Liver (tissue), 9 donors: ENCODE results near the gene TRAK2. TPM values are rescaled to one million over a fixed set of nuclear protein-coding genes. Genes with fewer than 3 reads are reported as not detected.

ENCODE experiments used
- DNase-seq: peaks from one replicate; pipeline ENCODE4 v3.0.0-alpha.2; 2017; ENCODE audit warnings: low spot score
- H3K27ac ChIP-seq, 2 donors: one replicate each; pipeline ENCODE4 v1.7.0; 2013; ENCODE audit warnings: inconsistent platforms in 2 of 2, low read length in 2 of 2, control low read depth in 1 of 2, low read depth in 1 of 2, mild to moderate bottlenecking in 1 of 2
- H3K27me3 ChIP-seq, 4 donors: one replicate each; pipeline versions ENCODE4 v1.6.1 to v1.7.0; 2013; ENCODE audit warnings: low read length in 3 of 4, inconsistent platforms in 1 of 4, mild to moderate bottlenecking in 1 of 4, moderate library complexity in 1 of 4; ENCODE audit not compliant: control insufficient read depth in 4 of 4, insufficient read depth in 4 of 4
- H3K36me3 ChIP-seq, 4 donors: one replicate each; pipeline versions ENCODE4 v1.6.1 to v1.7.0; 2013; ENCODE audit warnings: low read length in 3 of 4, mild to moderate bottlenecking in 3 of 4, low read depth in 1 of 4, moderate library complexity in 1 of 4; ENCODE audit not compliant: control insufficient read depth in 4 of 4, insufficient read depth in 3 of 4
- H3K4me1 ChIP-seq, 4 donors: one replicate each; pipeline versions ENCODE4 v1.6.1 to v1.7.0; 2013; ENCODE audit warnings: low read length in 3 of 4, mild to moderate bottlenecking in 3 of 4, moderate library complexity in 1 of 4; ENCODE audit not compliant: control insufficient read depth in 4 of 4, insufficient read depth in 4 of 4
- H3K4me3 ChIP-seq, 3 donors: one replicate each; pipeline versions ENCODE4 v1.6.1 to v1.7.0; 2013; ENCODE audit warnings: low read length in 3 of 3, control low read depth in 1 of 3, low read depth in 1 of 3, mild to moderate bottlenecking in 1 of 3
- H3K9ac ChIP-seq, 2 donors: one replicate each; pipeline ENCODE4 v1.7.0; 2013; ENCODE audit warnings: low read length in 2 of 2, mild to moderate bottlenecking in 2 of 2, moderate library complexity in 2 of 2, control low read depth in 1 of 2, low read depth in 1 of 2
- H3K9me3 ChIP-seq, 4 donors: one replicate each; pipeline versions ENCODE4 v1.6.1 to v1.7.0; 2013; ENCODE audit warnings: low read length in 3 of 4; ENCODE audit not compliant: control insufficient read depth in 4 of 4
- EGR1 ChIP-seq, 2 donors: IDR thresholded peaks; 2 replicates each; pipeline ENCODE4 v1.6.1; 2016 to 2018; ENCODE audit warnings: antibody characterized with exemption in 2 of 2, low read depth in 2 of 2
- FOXA1 ChIP-seq: IDR thresholded peaks from 2 replicates; pipeline ENCODE4 v1.6.1; 2016; ENCODE audit warnings: antibody characterized with exemption
- FOXA2 ChIP-seq: IDR thresholded peaks from 2 replicates; pipeline ENCODE4 v1.6.1; 2016; ENCODE audit warnings: antibody characterized with exemption
- HNF4G ChIP-seq: IDR thresholded peaks from 2 replicates; pipeline ENCODE4 v1.6.1; 2016; ENCODE audit warnings: antibody characterized with exemption
- JUND ChIP-seq, 2 donors: IDR thresholded peaks; 2 replicates each; pipeline ENCODE4 v1.6.1; 2016; ENCODE audit warnings: antibody characterized with exemption in 2 of 2
- NR2F2 ChIP-seq: IDR thresholded peaks from 2 replicates; pipeline ENCODE4 v1.6.1; 2016; ENCODE audit warnings: antibody characterized with exemption
- RAD21 ChIP-seq, 2 donors: IDR thresholded peaks; 2 replicates each; pipeline ENCODE4 v1.6.1; 2016; ENCODE audit warnings: antibody characterized with exemption in 2 of 2, mild to moderate bottlenecking in 2 of 2
- RXRA ChIP-seq, 2 donors: IDR thresholded peaks; 2 replicates each; pipeline ENCODE4 v1.6.1; 2017 to 2018; ENCODE audit warnings: antibody characterized with exemption in 2 of 2, mild to moderate bottlenecking in 1 of 2
- SP1 ChIP-seq: IDR thresholded peaks from 2 replicates; pipeline ENCODE4 v1.6.1; 2018; ENCODE audit warnings: antibody characterized with exemption, mild to moderate bottlenecking
- YY1 ChIP-seq: IDR thresholded peaks from 2 replicates; pipeline ENCODE4 v1.6.1; 2016; ENCODE audit warnings: antibody characterized with exemption, mild to moderate bottlenecking
- WGBS: extraction: QIAGEN DNeasy Blood & Tissue Kit; methylation state at CpG from one replicate; pipeline ENCODE4 v1.1.7; 2013; 5-methylcytosine and 5-hydroxymethylcytosine counted together
- polyA plus RNA-seq, 2 donors: library from polyadenylated mRNA; stranded (reverse) in 1 of 2; unstranded in 1 of 2; fragments of 200-250 nt in 1 of 2; fragments of >200 nt in 1 of 2; fragmentation: Nextera tagmentation in 1 of 2; extraction: Ambion mirVana in 1 of 2; gene quantifications; one replicate each; pipeline versions ENCODE4 v1.2.1 to v1.2.3, GENCODE V29; 2013 to 2015
- total RNA-seq, 2 donors: library from RNA; depleted of rRNA; stranded (reverse); fragments of >200 nt; gene quantifications; one replicate each; pipeline ENCODE4 v1.2.3, GENCODE V29; 2014
- TF ChIP-seq, protein P1 (sequence below): IDR thresholded peaks from 2 replicates; pipeline ENCODE4 v1.6.1; 2016; ENCODE audit warnings: antibody characterized with exemption
- TF ChIP-seq, protein P2 (sequence below): IDR thresholded peaks from 2 replicates; pipeline ENCODE4 v1.6.1; 2016; ENCODE audit warnings: antibody characterized with exemption
- TF ChIP-seq, protein P3 (sequence below): IDR thresholded peaks from 2 replicates; pipeline ENCODE4 v1.6.1; 2016; ENCODE audit warnings: antibody characterized with exemption, mild to moderate bottlenecking
- TF ChIP-seq, protein P4 (sequence below): fragments of 150-350 bp; IDR thresholded peaks from 2 replicates; pipeline ENCODE4 v1.5.1; 2017; ENCODE audit warnings: improper control_type of control experiment, low read depth, low read length; ENCODE audit not compliant: missing input control
- donor health status: healthy.
- donor health status: healthy.
- donor health status: healthy.
- donor health status: healthy.
- donor health status: healthy.

TRAK2 gene
- total and polyA plus RNA-seq, 4 donors, result 6.1 to 207 (median 12.4) TPM

DNA sequence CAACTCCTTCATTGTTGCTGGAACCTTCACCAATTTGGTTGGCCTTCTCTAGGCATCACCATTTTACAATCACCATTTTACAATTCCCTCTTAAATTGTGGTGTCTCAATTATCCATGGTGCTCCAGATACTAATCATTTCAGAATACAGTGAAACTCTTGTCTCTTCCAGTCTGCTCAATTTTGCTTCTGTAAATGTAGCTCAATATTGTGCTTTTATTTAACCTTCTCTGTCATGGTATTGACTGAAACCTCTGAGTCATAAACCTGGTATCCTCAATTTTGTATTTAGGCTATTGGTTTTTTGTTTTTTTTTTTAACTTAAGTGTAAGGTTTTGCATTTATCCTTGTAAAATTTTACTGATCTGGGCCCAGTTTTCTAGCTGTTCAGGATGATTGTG lies 16.4 kb upstream of the TRAK2 start:
- TF ChIP-seq, protein P1, sequence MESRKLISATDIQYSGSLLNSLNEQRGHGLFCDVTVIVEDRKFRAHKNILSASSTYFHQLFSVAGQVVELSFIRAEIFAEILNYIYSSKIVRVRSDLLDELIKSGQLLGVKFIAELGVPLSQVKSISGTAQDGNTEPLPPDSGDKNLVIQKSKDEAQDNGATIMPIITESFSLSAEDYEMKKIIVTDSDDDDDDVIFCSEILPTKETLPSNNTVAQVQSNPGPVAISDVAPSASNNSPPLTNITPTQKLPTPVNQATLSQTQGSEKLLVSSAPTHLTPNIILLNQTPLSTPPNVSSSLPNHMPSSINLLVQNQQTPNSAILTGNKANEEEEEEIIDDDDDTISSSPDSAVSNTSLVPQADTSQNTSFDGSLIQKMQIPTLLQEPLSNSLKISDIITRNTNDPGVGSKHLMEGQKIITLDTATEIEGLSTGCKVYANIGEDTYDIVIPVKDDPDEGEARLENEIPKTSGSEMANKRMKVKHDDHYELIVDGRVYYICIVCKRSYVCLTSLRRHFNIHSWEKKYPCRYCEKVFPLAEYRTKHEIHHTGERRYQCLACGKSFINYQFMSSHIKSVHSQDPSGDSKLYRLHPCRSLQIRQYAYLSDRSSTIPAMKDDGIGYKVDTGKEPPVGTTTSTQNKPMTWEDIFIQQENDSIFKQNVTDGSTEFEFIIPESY, result no peak
- no peak for TF ChIP-seq JUND (IDR thresholded peaks at IDR 0.05)
- no peak for TF ChIP-seq HNF4G
- TF ChIP-seq YY1, result no peak
- TF ChIP-seq EGR1 (IDR thresholded peaks at IDR 0.05; ENCODE audit: low read depth in 2 of 2), result no peak
- TF ChIP-seq RXRA (IDR thresholded peaks at IDR 0.05), result no peak
- no peak for TF ChIP-seq NR2F2
- TF ChIP-seq, protein P2, sequence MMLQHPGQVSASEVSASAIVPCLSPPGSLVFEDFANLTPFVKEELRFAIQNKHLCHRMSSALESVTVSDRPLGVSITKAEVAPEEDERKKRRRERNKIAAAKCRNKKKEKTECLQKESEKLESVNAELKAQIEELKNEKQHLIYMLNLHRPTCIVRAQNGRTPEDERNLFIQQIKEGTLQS, result no peak
- TF ChIP-seq, protein P3, sequence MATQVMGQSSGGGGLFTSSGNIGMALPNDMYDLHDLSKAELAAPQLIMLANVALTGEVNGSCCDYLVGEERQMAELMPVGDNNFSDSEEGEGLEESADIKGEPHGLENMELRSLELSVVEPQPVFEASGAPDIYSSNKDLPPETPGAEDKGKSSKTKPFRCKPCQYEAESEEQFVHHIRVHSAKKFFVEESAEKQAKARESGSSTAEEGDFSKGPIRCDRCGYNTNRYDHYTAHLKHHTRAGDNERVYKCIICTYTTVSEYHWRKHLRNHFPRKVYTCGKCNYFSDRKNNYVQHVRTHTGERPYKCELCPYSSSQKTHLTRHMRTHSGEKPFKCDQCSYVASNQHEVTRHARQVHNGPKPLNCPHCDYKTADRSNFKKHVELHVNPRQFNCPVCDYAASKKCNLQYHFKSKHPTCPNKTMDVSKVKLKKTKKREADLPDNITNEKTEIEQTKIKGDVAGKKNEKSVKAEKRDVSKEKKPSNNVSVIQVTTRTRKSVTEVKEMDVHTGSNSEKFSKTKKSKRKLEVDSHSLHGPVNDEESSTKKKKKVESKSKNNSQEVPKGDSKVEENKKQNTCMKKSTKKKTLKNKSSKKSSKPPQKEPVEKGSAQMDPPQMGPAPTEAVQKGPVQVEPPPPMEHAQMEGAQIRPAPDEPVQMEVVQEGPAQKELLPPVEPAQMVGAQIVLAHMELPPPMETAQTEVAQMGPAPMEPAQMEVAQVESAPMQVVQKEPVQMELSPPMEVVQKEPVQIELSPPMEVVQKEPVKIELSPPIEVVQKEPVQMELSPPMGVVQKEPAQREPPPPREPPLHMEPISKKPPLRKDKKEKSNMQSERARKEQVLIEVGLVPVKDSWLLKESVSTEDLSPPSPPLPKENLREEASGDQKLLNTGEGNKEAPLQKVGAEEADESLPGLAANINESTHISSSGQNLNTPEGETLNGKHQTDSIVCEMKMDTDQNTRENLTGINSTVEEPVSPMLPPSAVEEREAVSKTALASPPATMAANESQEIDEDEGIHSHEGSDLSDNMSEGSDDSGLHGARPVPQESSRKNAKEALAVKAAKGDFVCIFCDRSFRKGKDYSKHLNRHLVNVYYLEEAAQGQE, result no peak
- no peak for TF ChIP-seq RAD21 (IDR thresholded peaks at IDR 0.05)
- TF ChIP-seq FOXA1, result no peak
- TF ChIP-seq FOXA2, result no peak
- Histone ChIP-seq H3K36me3 (peaks cover 0 to 73% (median 52%) of the 10 kb centered on the region in 4 donors), H3K27ac (no peak overlapping the region)

DNA sequence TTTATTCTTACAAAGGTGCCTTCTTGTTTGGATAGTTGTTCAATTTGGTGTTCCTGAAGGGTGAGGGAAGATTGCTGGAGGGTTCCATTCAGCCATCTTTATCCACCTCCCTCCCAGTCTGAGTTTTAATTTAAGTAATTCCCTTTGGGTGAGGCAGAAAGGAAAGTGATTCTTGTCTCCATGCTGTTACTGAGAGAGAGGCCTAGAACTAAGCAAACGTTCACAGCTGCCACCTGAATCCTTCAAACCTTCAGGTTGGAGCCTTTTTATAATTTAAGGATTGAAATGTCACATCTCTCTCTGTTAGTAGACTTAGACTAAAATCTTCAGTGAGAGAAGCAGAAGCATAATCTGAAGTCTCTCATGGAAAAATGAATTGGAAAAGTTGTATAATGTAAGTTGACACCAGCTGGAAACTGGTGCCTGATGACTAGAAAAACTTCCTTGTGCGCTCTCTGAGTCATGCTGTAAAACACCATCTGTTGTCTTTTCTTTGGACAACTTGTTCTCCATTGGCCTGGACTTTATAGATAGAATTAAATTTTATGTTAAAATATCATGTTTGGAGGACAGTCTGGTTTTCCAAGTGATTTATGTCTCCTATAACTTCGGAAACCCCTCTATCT lies 14.9 kb upstream of the TRAK2 start:
- Histone ChIP-seq H3K36me3 (peaks cover 0 to 65% (median 44%) of the 10 kb centered on the region in 4 donors), H3K4me3 (no peak overlapping the region), H3K9ac (no peak overlapping the region), H3K9me3 (no peaks in the 10 kb centered on the region), H3K27me3 (no peaks in the 10 kb centered on the region), H3K27ac (no peak overlapping the region), H3K4me1 (no peaks in the 10 kb centered on the region)
- TF ChIP-seq SP1 (no peak), JUND (IDR thresholded peaks at IDR 0.05) (no peak)
- no peak for DNase-seq
- 86% methylated on average over 3 of the region's 3 CpGs for WGBS

More for the DNA sequence above, 16.4 kb upstream of the TRAK2 start:
- H3K9ac ChIP-seq, result no peak overlapping the region
- no peak for DNase-seq
- H3K4me1 ChIP-seq, result no peaks in the 10 kb centered on the region
- H3K9me3 ChIP-seq, result no peaks in the 10 kb centered on the region
- no peaks in the 10 kb centered on the region for H3K27me3 ChIP-seq
- H3K4me3 ChIP-seq, result no peak overlapping the region

DNA sequence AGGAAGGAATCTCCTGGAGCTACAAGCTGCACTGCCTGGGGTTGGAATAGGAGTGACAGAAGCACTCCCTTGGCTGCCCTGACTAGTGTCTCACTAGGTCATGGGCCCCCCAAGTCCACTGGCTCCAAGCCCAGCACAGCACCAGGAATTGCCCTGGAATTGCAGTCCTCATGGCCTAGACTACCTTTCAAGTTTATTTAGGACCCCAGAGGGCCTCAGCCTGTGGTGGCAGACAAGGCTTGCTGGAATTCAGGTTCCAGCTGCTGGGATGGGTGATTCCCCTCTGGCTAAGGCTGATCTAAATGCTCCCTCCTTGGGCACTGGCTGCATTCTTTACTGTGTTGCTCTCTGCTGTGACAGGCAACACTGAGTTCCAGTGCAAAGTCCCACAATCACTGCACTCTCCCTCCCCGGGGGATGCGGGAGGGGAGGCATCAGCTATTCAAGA lies 14.3 kb upstream of the TRAK2 start:
- no peak for DNase-seq
- TF ChIP-seq RXRA (IDR thresholded peaks at IDR 0.05) (no peak), NR2F2 (no peak)
- TF ChIP-seq, protein P1, result no peak
- TF ChIP-seq, protein P4, sequence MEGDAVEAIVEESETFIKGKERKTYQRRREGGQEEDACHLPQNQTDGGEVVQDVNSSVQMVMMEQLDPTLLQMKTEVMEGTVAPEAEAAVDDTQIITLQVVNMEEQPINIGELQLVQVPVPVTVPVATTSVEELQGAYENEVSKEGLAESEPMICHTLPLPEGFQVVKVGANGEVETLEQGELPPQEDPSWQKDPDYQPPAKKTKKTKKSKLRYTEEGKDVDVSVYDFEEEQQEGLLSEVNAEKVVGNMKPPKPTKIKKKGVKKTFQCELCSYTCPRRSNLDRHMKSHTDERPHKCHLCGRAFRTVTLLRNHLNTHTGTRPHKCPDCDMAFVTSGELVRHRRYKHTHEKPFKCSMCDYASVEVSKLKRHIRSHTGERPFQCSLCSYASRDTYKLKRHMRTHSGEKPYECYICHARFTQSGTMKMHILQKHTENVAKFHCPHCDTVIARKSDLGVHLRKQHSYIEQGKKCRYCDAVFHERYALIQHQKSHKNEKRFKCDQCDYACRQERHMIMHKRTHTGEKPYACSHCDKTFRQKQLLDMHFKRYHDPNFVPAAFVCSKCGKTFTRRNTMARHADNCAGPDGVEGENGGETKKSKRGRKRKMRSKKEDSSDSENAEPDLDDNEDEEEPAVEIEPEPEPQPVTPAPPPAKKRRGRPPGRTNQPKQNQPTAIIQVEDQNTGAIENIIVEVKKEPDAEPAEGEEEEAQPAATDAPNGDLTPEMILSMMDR, result no peak
- H3K9ac ChIP-seq, result no peak overlapping the region
- 93% methylated on average over 2 of the region's 2 CpGs for WGBS
- H3K36me3 ChIP-seq, result peaks cover 0 to 60% (median 43%) of the 10 kb centered on the region in 4 donors
- H3K9me3 ChIP-seq, result no peaks in the 10 kb centered on the region
- H3K27me3 ChIP-seq, result no peaks in the 10 kb centered on the region
- H3K27ac ChIP-seq, result no peak overlapping the region
- H3K4me1 ChIP-seq, result no peaks in the 10 kb centered on the region
- no peak overlapping the region for H3K4me3 ChIP-seq
